GM18867 (cell line): ENCODE data around the gene BLOC1S2.
"Not testable (repeated sequence)": the region's sequence is repeated elsewhere in the genome, so short reads cannot be mapped to it uniquely, and the experiment has no call there.

Source experiments
- ATAC-seq: cut with Tn5 transposase; IDR thresholded peaks from one replicate; pipeline ENCODE4 v1.9.1; 2021; ENCODE audit warnings: mild to moderate bottlenecking, moderate library complexity; ENCODE audit not compliant: unreplicated experiment

Gene BLOC1S2

DNA sequence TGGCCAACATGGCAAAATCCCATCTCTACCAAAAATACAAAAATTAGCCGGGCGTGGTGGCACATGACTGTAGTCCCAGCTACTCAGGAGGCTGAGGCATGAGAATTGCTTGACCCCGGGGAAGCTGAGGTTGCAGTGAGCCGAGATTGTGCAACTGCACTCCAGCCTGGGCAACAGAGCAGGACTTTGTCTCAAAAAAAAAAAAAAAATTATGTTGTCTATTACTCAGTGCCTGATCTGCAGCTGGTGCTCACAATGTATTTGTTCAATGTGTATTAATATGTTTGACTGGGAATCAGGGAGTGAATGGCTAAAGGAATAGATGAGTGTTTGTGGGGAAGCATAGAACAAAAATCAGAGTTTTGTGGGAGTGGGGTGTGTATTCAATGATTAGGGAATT lies 5.8 kb upstream of the BLOC1S2 start:
- ATAC-seq: not testable (repeated sequence)

DNA sequence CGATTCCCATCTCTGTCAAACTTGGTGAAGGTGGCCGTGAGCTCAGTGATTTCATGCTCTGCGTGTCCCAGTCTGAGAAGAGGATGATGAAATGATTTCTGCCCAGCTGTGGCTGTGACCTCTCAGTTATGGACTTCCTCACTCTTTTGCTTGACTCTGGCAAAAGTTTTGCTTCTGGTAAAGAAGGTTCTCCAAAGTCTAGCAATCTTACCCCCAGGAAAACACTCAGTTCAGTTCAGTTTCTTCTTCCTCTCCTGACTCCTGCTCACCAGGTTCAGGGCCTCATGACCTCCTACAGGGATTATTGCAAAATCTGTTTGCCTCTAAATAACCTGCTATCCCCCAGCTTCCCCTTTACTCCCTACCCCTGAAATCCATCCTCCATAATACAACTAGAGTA lies 4.9 kb upstream of the BLOC1S2 start:
- ATAC-seq: no peak

DNA sequence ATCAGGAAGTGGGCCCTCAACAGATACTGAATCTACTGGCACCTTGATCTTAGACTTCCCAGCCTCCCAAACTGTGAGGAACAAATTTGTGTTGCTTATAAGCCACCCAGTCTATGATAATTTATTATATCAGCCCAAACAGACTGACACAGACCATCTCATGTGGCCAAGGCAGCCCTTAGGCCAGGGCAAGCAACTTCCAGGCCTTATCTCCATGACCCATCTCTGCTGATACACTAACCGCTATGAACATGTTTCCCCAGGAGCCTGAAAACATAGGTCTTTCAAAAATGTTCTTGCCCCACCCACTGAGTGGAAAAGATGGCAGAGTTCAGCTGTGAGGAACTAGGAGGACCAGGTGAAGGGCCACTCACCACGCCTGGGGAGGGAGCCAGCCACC lies 3.2 kb upstream of the BLOC1S2 start:
- ATAC-seq: no peak

GRCh38 chr10:100288196-100288595 lies 1.7 kb upstream of the BLOC1S2 start:
- ATAC-seq: no peak

DNA sequence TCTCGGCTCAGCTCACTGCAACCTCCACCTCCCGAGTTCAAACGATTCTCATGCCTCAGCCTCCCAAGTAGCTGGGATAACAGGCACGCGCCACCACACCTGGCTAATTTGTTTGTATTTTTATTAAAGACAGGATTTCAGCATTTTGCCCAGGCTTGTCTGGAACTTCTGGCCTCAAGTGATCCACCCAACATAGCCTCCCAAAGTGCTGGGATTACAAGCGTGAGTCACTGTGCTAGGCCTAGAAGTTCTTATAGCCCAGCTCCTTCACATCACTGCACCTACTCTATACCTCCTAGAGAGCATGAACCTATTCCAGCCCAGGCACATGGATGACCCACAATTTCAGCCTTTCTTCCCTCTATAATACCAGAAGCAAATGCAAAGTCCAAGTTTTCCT lies 1.3 kb upstream of the BLOC1S2 start:
- ATAC-seq: no peak

- not testable (repeated sequence) for ATAC-seq
Observed at GRCh38 chr10:100285326-100285725, 1.2 kb downstream of the BLOC1S2 start.

- ATAC-seq: no peak
Observed at GRCh38 chr10:100282907-100283306, 3.6 kb downstream of the BLOC1S2 start.

DNA sequence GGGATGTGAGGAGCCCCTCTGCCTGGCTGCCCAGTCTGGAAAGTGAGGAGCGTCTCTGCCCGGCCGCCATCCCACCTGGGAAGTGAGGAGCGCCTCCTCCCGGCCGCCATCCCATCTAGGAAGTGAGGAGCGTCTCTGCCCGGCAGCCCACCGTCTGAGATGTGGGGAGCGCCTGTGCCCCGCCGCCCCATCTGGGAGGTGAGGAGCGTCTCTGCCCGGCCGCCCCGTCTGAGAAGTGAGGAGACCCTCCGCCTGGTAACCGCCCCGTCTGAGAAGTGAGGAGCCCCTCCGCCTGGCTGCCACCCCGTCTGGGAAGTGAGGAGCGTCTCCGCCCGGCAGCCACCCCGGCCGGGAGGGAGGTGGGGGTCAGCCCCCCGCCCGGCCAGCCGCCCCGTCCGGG lies 9.5 kb downstream of the BLOC1S2 start:
- ATAC-seq: not testable (repeated sequence)

DNA sequence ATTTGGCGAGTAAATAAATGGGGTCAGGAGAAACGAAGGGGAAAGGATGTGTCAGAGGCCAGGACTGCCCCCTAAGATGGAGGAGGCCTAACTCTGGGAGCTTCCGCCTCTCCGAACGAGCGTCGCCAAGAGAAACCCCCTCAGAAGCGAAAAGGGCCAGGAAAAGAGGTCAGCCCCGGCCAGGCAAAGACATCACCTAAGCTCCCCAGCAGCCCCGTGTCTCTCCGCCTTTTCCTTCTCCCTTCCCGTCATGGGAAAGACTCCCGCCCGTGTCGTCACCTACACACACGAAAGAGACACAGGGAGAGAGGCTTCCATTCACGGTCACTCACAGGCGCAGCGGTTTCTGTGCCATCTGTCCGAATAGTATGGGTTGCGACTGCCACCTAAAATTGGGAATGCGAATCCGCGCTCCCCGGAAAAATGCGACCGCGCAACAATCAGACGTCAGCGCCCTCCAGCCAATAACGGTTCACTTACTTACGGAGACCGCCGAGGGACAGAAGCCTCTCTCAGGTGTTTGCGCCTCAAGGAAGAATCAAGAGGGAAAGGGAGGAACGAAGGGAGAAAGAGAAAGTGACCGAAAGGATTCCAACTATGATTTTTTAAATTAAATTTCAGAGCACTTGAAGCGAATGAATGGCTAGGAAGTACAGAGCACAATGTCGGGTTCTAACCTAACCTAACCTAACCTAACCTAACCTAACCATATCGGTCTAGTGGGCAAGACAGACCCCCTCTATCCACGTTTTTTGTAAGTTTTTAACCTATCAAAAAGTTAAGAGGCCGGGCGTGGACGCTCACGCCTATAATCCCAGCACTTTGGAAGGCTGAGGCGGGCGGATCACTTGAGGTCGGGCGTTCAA lies 19.0 kb downstream of the BLOC1S2 start, which contains the start of gene CWF19L1:
TSS of gene CWF19L1 (minus strand) at position 400 of the 866 bp plus-strand sequence. CDS start at position 355, 45 bp downstream.
- peak; percentile 75 for ATAC-seq

- ATAC-seq: no peak
Observed at GRCh38 chr10:100265821-100266485, 20.5 kb downstream of the BLOC1S2 start.

DNA sequence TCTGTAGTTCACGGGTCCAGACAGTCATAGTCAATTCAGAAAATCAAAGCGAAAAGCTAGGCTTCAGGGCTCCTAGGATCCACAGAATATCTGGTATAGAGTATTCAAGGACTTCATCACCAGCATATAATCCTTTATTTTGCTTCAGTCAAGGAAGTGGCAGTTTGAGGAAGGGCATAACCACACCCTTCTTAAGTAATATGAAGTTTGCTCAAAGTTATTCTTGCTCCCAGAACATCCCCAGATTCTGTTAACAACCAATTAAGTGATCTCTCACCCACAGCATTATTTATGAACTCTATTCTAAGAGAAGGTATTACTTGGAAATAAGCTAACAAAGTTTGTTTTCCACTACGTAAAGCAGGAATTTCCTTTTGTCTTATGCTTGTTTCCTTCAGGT lies 32.3 kb downstream of the BLOC1S2 start:
- no peak for ATAC-seq

- no peak for ATAC-seq
Observed at GRCh38 chr10:100253041-100253440, 33.4 kb downstream of the BLOC1S2 start.

- ATAC-seq: no peak
Observed at GRCh38 chr10:100248820-100249219, 37.7 kb downstream of the BLOC1S2 start.

DNA sequence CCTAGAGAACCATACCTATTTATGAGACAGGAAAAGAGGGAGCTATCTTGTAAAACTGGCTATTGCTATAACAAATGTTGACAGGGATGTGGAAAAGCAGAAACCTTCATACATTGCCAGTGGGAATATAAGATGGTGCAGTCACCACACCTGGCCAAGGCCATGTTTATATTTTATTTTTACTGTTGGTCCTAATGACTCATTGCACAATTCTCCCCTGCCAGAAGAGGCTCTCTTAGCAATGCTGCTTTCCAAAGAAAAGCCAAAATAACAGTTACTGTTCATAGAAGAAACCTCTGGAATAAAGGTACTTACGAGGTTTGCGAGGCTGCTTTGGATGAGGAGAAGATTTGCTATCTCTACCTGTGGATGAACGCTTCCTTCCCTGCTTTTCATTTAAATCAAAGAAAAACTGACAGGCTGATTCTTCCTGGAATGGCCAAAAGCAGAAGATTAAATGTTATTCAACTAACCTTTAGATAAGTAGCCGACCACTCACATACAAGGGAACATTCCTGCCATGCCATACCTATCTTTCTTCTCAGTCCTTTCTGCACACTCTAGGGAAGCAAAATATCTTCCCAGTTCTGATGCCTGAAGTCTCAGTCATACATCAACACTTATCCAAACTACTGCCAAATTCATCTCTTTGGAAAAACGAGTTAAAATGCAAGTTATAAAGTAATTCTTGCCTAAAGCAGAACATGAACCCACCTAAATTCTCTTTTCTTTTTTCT lies 40.8 kb downstream of the BLOC1S2 start:
- ATAC-seq: no peak

DNA sequence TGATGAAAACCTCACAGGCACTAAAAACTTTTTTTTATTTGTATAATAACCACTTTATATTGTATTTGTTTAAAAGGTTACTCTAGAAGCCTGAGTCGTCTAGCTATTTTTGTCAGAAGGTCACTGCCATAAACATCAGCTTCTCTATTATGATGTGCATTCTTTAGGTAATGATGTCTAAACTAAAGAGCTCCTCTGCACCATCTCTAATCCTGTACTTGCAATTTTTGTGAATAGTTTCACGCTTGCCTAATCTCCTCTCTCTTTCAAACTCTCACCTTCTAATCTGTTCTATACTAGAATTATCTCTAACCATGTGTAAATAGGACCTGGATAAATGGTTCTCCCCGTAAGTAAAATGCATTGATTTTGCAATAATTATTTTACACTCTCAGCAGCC lies 46.6 kb downstream of the BLOC1S2 start:
- ATAC-seq: no peak

GRCh38 chr10:100238429-100238828 lies 48.1 kb downstream of the BLOC1S2 start:
- no peak for ATAC-seq

GRCh38 chr10:100232101-100232500 lies 54.4 kb downstream of the BLOC1S2 start:
- no peak for ATAC-seq

GRCh38 chr10:100229819-100230422 lies 56.6 kb downstream of the BLOC1S2 start:
- ATAC-seq: no peak

GRCh38 chr10:100223879-100224278 lies 62.6 kb downstream of the BLOC1S2 start:
- no peak for ATAC-seq
